T-helper 22 cell (primary cell): Measurements from ENCODE around the gene P4HTM.
A peak's percentile ranks its signal among the peaks of the same experiment; 100 is the strongest.
"Not testable (repeated sequence)": the region's sequence is repeated elsewhere in the genome, so short reads cannot be mapped to it uniquely, and the experiment has no call there.

ENCODE experiments used
- DNase-seq: peaks from one replicate; pipeline ENCODE4 v3.0.0-alpha.2; 2020; ENCODE audit warnings: low read depth

Gene P4HTM

GRCh38 chr3:49008627-49009026 lies 18.6 kb downstream of the P4HTM start:
- DNase-seq = not testable (repeated sequence)

- DNase-seq = no peak
These were observed 19.4 kb downstream of the P4HTM start for GRCh38 chr3:49009396-49009795.

GRCh38 chr3:49012441-49013017 lies 22.5 kb downstream of the P4HTM start:
- DNase-seq = no peak

- DNase-seq = no peak
These were observed 23.2 kb downstream of the P4HTM start for GRCh38 chr3:49013113-49013737.

- no peak for DNase-seq
These were observed 24.0 kb downstream of the P4HTM start for GRCh38 chr3:49013738-49014660.

GRCh38 chr3:49015072-49015471 lies 25.0 kb downstream of the P4HTM start:
- DNase-seq = no peak

GRCh38 chr3:49015765-49016164 lies 25.7 kb downstream of the P4HTM start:
- no peak for DNase-seq

- DNase-seq = no peak
These were observed 26.6 kb downstream of the P4HTM start for GRCh38 chr3:49016414-49017228.

GRCh38 chr3:49017229-49017970 lies 27.4 kb downstream of the P4HTM start:
- DNase-seq = no peak

- DNase-seq = peak; percentile 48
These were observed 28.1 kb downstream of the P4HTM start, which contains the start of gene DALRD3 for GRCh38 chr3:49017971-49018706. Gene DALRD3 (minus strand): TSS chr3:49018580. CDS start chr3:49018564, 16 bp downstream.

GRCh38 chr3:49018707-49019006 lies 28.6 kb downstream of the P4HTM start:
- no peak for DNase-seq

GRCh38 chr3:49019941-49020329 lies 29.9 kb downstream of the P4HTM start:
- no peak for DNase-seq

- DNase-seq = no peak
These were observed 30.5 kb downstream of the P4HTM start for GRCh38 chr3:49020330-49021212.

- DNase-seq = peak; percentile 97
These were observed 31.3 kb downstream of the P4HTM start for GRCh38 chr3:49021213-49021812.

GRCh38 chr3:49021813-49022687 lies 32.0 kb downstream of the P4HTM start, which contains the start of gene NDUFAF3:
Gene NDUFAF3 (plus strand): TSS chr3:49022121. CDS start chr3:49022145, 24 bp downstream.
- peak; percentile 79 for DNase-seq

GRCh38 chr3:49022688-49023171 lies 32.7 kb downstream of the P4HTM start:
- no peak for DNase-seq

- DNase-seq = no peak
These were observed 33.7 kb downstream of the P4HTM start for GRCh38 chr3:49023775-49024174.

- DNase-seq = no peak
These were observed 34.4 kb downstream of the P4HTM start for GRCh38 chr3:49024449-49024848.
